ENCODE data around the gene MPDU1. TPM values are rescaled to one million over a fixed set of nuclear protein-coding genes. Genes with fewer than 3 reads are reported as not detected.

MPDU1 gene
- total and polyA plus RNA-seq, 4 donors = 55.3 to 136 (median 91.2) TPM

- no peak for DNase-seq (ENCODE audit: low spot score)
- Histone ChIP-seq H3K27me3 (ENCODE audit: control insufficient read depth in 4 of 4, insufficient read depth in 4 of 4, low read length in 3 of 4) (no peaks in the 10 kb centered on the region), H3K4me3 (ENCODE audit: low read depth in 1 of 3, low read length in 3 of 3) (no peak overlapping the region), H3K9ac (ENCODE audit: low read depth in 1 of 2, low read length in 2 of 2) (no peak overlapping the region), H3K36me3 (ENCODE audit: control insufficient read depth in 4 of 4, insufficient read depth in 3 of 4, low read depth in 1 of 4, low read length in 3 of 4) (no peaks in the 10 kb centered on the region), H3K9me3 (ENCODE audit: control insufficient read depth in 4 of 4, low read length in 3 of 4) (no peaks in the 10 kb centered on the region), H3K4me1 (ENCODE audit: control insufficient read depth in 4 of 4, insufficient read depth in 4 of 4, low read length in 3 of 4) (peaks cover 8 to 41% (median 27%) of the 10 kb centered on the region in 4 donors), H3K27ac (ENCODE audit: low read depth in 1 of 2, low read length in 2 of 2) (no peak overlapping the region)
- WGBS = 79% methylated on average over 12 of the region's 12 CpGs
- no peak for TF ChIP-seq ATF3 (IDR thresholded peaks at IDR 0.05)
- no peak for TF ChIP-seq SP1 (IDR thresholded peaks at IDR 0.05)
- no peak for TF ChIP-seq HNF4G (IDR thresholded peaks at IDR 0.05)
- TF ChIP-seq NR2F2 (IDR thresholded peaks at IDR 0.05) = no peak
- no peak for TF ChIP-seq GABPA (IDR thresholded peaks at IDR 0.05 in 1 of 2, conservative IDR thresholded peaks at IDR 0.05 in 1 of 2)
- no peak for TF ChIP-seq CTCF (IDR thresholded peaks at IDR 0.05; ENCODE audit: low read depth, low read length, missing input control)
- no peak for TF ChIP-seq JUND (IDR thresholded peaks at IDR 0.05)
- TF ChIP-seq FOXA1 (IDR thresholded peaks at IDR 0.05) = no peak
- TF ChIP-seq REST (IDR thresholded peaks at IDR 0.05) = no peak
- no peak for TF ChIP-seq MAX (IDR thresholded peaks at IDR 0.05)
- no peak for TF ChIP-seq YY1 (IDR thresholded peaks at IDR 0.05)
- TF ChIP-seq RAD21 (IDR thresholded peaks at IDR 0.05) = no peak
- no peak for TF ChIP-seq ZBTB33 (IDR thresholded peaks at IDR 0.05)
- TF ChIP-seq TAF1 (conservative IDR thresholded peaks at IDR 0.05) = no peak
- TF ChIP-seq RXRA (IDR thresholded peaks at IDR 0.05) = no peak
- TF ChIP-seq HNF4A (conservative IDR thresholded peaks at IDR 0.05) = no peak
- TF ChIP-seq FOXA2 (IDR thresholded peaks at IDR 0.05) = no peak
- TF ChIP-seq EGR1 (IDR thresholded peaks at IDR 0.05; ENCODE audit: low read depth in 2 of 2) = no peak
These were observed 27.0 kb upstream of the MPDU1 start for GRCh38 chr17:7556627-7557026.
